ENCODE data around the gene UCHL3. TPM values are rescaled to one million over a fixed set of nuclear protein-coding genes. Genes with fewer than 3 reads are reported as not detected.

Gene UCHL3
- total RNA-seq, 4 donors from 2014 or later = 1.4 to 19.2 (median 11.0) TPM

DNA sequence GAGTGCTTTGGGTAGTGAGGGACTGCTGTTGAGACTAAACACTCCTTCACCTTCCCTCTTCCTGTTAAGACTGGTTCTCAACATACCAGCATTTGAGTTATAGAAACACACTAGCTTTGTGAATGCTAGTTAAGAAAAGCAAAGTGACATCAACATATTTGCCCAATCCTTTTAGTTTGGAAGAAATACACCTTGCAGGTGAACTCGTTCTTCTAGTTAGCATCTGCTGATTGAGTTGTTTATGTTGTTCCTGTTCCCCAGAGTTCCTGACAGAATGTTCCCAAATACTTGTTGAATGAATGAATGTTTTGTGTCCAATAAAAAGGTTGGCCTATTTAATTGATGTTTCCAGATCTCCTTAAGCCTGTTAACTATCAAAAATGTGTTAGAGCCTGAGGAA lies 93.6 kb downstream of the UCHL3 start:
- H3K27ac ChIP-seq = no peak overlapping the region
- H3K36me3 ChIP-seq = no peaks in the 10 kb centered on the region
- WGBS, 2 donors = 51 to 82% methylated on average over 1 of the region's 1 CpG
- DNase-seq (ENCODE audit: low spot score in 2 of 2) = no peak
- no peak for TF ChIP-seq EP300 (IDR thresholded peaks at IDR 0.05)
- TF ChIP-seq, protein P1, sequence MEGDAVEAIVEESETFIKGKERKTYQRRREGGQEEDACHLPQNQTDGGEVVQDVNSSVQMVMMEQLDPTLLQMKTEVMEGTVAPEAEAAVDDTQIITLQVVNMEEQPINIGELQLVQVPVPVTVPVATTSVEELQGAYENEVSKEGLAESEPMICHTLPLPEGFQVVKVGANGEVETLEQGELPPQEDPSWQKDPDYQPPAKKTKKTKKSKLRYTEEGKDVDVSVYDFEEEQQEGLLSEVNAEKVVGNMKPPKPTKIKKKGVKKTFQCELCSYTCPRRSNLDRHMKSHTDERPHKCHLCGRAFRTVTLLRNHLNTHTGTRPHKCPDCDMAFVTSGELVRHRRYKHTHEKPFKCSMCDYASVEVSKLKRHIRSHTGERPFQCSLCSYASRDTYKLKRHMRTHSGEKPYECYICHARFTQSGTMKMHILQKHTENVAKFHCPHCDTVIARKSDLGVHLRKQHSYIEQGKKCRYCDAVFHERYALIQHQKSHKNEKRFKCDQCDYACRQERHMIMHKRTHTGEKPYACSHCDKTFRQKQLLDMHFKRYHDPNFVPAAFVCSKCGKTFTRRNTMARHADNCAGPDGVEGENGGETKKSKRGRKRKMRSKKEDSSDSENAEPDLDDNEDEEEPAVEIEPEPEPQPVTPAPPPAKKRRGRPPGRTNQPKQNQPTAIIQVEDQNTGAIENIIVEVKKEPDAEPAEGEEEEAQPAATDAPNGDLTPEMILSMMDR (IDR thresholded peaks at IDR 0.05) = no peak
- no peak for TF ChIP-seq POLR2A (IDR thresholded peaks at IDR 0.05)
- H3K4me3 ChIP-seq = no peak overlapping the region
- H3K27me3 ChIP-seq = no peaks in the 10 kb centered on the region
- no peaks in the 10 kb centered on the region for H3K9me3 ChIP-seq
- H3K4me1 ChIP-seq = no peaks in the 10 kb centered on the region

GRCh38 chr13:75643693-75644092 lies 94.1 kb downstream of the UCHL3 start:
- Histone ChIP-seq H3K27ac (no peak overlapping the region), H3K4me1 (no peaks in the 10 kb centered on the region), H3K4me3 (no peak overlapping the region), H3K9me3 (no peaks in the 10 kb centered on the region), H3K36me3 (no peaks in the 10 kb centered on the region), H3K27me3 (no peaks in the 10 kb centered on the region)
- TF ChIP-seq, protein P1 (IDR thresholded peaks at IDR 0.05) = no peak
- TF ChIP-seq EP300 (IDR thresholded peaks at IDR 0.05) (no peak), POLR2A (IDR thresholded peaks at IDR 0.05) (no peak)
- no peak for DNase-seq (ENCODE audit: low spot score in 2 of 2)

GRCh38 chr13:75645141-75645540 lies 95.5 kb downstream of the UCHL3 start:
- 84 to 86% methylated on average over 3 of the region's 3 CpGs for WGBS, 2 donors
- DNase-seq (ENCODE audit: low spot score in 2 of 2) = no peak
- no peak overlapping the region for H3K4me3 ChIP-seq
- H3K4me1 ChIP-seq = no peaks in the 10 kb centered on the region
- no peaks in the 10 kb centered on the region for H3K9me3 ChIP-seq
- H3K27me3 ChIP-seq = no peaks in the 10 kb centered on the region
- H3K27ac ChIP-seq = no peak overlapping the region
- H3K36me3 ChIP-seq = no peaks in the 10 kb centered on the region
- TF ChIP-seq EP300 (IDR thresholded peaks at IDR 0.05) (no peak), POLR2A (IDR thresholded peaks at IDR 0.05) (no peak)
- TF ChIP-seq, protein P1 (IDR thresholded peaks at IDR 0.05) = no peak

DNA sequence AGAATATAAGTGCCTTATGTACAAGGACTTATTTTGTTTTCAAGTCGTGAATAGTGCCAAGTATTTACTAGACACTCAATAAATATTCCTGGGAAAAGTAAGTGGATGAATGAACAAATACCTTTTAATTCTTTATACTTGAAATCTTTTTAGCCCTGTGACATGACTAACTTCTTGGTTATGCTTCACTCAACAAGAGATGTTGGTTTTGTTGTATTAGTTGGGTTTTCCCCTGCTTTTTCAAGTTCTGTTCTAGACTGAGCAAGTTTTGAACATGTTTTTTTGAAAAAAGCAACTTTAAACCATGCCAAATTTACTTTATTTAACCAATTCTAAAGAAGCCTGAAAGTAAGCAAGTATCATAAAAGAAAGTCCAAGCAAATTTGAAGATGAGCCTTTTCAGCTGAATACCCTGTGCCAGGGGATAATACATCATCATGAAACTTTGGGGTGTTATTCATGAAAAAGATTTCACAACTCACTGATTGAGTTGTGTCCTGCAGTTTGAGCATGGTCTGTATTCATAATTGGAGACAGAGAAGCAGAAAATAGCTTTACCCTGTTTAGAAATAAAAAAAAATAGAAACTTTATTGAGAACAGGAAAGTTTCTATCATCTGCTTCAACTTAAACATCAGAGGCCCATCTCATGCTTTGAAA lies 97.7 kb downstream of the UCHL3 start:
- no peak overlapping the region for H3K27ac ChIP-seq
- no peaks in the 10 kb centered on the region for H3K9me3 ChIP-seq
- no peaks in the 10 kb centered on the region for H3K36me3 ChIP-seq
- no peak for DNase-seq (ENCODE audit: low spot score in 2 of 2)
- no peak overlapping the region for H3K4me3 ChIP-seq
- WGBS, 2 donors = 74 to 78% methylated on average over 1 of the region's 1 CpG
- no peaks in the 10 kb centered on the region for H3K27me3 ChIP-seq
- TF ChIP-seq EP300 (IDR thresholded peaks at IDR 0.05) = no peak
- TF ChIP-seq, protein P1 (IDR thresholded peaks at IDR 0.05) = no peak
- no peak for TF ChIP-seq POLR2A (IDR thresholded peaks at IDR 0.05)
- H3K4me1 ChIP-seq = no peaks in the 10 kb centered on the region

DNA sequence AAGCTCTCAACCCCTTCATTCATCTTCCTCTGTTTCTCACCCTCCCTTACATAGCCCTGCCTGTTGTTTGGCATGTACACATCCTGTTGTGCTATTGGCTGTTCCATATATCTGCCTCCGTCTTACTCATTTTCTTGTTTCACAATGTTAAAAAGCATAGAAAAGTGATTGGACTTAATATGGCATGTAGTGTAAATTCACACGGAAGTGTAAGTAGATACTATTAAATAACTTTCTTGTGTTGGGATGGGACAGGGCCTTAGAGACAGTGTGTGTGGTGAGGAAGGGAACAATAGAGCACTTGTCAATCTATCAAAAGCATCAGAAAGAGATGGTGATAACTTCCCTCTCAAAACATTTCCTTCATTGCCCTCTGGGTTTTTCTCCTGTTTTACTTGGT lies 98.9 kb downstream of the UCHL3 start:
- H3K27ac ChIP-seq = no peak overlapping the region
- no peak for DNase-seq (ENCODE audit: low spot score in 2 of 2)
- TF ChIP-seq POLR2A (IDR thresholded peaks at IDR 0.05) (no peak), EP300 (IDR thresholded peaks at IDR 0.05) (no peak)
- TF ChIP-seq, protein P1 (IDR thresholded peaks at IDR 0.05) = no peak
- H3K36me3 ChIP-seq = no peaks in the 10 kb centered on the region
- H3K27me3 ChIP-seq = no peaks in the 10 kb centered on the region
- no peak overlapping the region for H3K4me3 ChIP-seq
- H3K9me3 ChIP-seq = no peaks in the 10 kb centered on the region
- H3K4me1 ChIP-seq = no peaks in the 10 kb centered on the region
- WGBS, 2 donors = 72 to 81% methylated on average over 2 of the region's 2 CpGs

Data from tibial nerve (tissue), 4 donors.